Measurements from ENCODE around the gene TAF6. TPM values are rescaled to one million over a fixed set of nuclear protein-coding genes. Genes with fewer than 3 reads are reported as not detected.

The TAF6 gene
- total RNA-seq, 4 donors from 2014 or later: 37.1 to 74.3 (median 42.1) TPM

GRCh38 chr7:100091411-100092181 is 27.6 kb downstream of the TAF6 start:
- intact Hi-C loops (cut with DNase I; ENCODE audit: low total_unique reads): no loop called here
- WGBS, 2 donors: 61 to 64% methylated on average over 19 of the region's 19 CpGs
- H3K4me3 ChIP-seq (ENCODE audit: low read depth, poor library complexity, severe bottlenecking): no peak overlapping the region
- TF ChIP-seq POLR2A (IDR thresholded peaks at IDR 0.05): no peak
- no peak for TF ChIP-seq CTCF (IDR thresholded peaks at IDR 0.05)
- DNase-seq (ENCODE audit: low spot score in 2 of 2): no peak

GRCh38 chr7:100090527-100091410 is 28.4 kb downstream of the TAF6 start:
- WGBS, 2 donors: 89 to 91% methylated on average over 14 of the region's 14 CpGs
- no peak for TF ChIP-seq POLR2A (IDR thresholded peaks at IDR 0.05)
- TF ChIP-seq CTCF (IDR thresholded peaks at IDR 0.05): no peak
- intact Hi-C loops (cut with DNase I; ENCODE audit: low total_unique reads): no loop called here
- no peak for DNase-seq (ENCODE audit: low spot score in 2 of 2)
- H3K4me3 ChIP-seq (ENCODE audit: low read depth, poor library complexity, severe bottlenecking): no peak overlapping the region

- no peak for DNase-seq (ENCODE audit: low spot score in 2 of 2)
- TF ChIP-seq POLR2A (IDR thresholded peaks at IDR 0.05) (no peak), CTCF (IDR thresholded peaks at IDR 0.05) (no peak)
- WGBS, 2 donors: 19 to 24% methylated on average over 7 of the region's 7 CpGs
- peak overlapping the region; percentile 42 for H3K4me3 ChIP-seq (ENCODE audit: low read depth, poor library complexity, severe bottlenecking)
- intact Hi-C loops (cut with DNase I; ENCODE audit: low total_unique reads): no loop called here
These were observed 29.5 kb downstream of the TAF6 start for GRCh38 chr7:100089458-100090196.

- DNase-seq (ENCODE audit: low spot score in 2 of 2): peak; percentile 72 to 97
- WGBS, 2 donors: 0% methylated on average over 38 to 62 of the region's 68 CpGs
- H3K4me3 ChIP-seq (ENCODE audit: low read depth, poor library complexity, severe bottlenecking): peak within 1 kb of the TSS; percentile 42
- intact Hi-C loops (cut with DNase I; ENCODE audit: low total_unique reads): no loop called here
- TF ChIP-seq POLR2A (IDR thresholded peaks at IDR 0.05): peak in 1 of 2 donors; percentile 8
- no peak for TF ChIP-seq CTCF (IDR thresholded peaks at IDR 0.05)
These were observed 30.3 kb downstream of the TAF6 start, which contains the start of gene COPS6 for GRCh38 chr7:100088621-100089457. Gene COPS6 (plus strand): TSS chr7:100088969. CDS start chr7:100088991, 22 bp downstream.

- WGBS, 2 donors: 78 to 79% methylated on average over 11 of the region's 11 CpGs
- TF ChIP-seq CTCF (IDR thresholded peaks at IDR 0.05): no peak
- no peak for TF ChIP-seq POLR2A (IDR thresholded peaks at IDR 0.05)
- DNase-seq (ENCODE audit: low spot score in 2 of 2): no peak
- H3K4me3 ChIP-seq (ENCODE audit: low read depth, poor library complexity, severe bottlenecking): no peak overlapping the region
- intact Hi-C loops (cut with DNase I; ENCODE audit: low total_unique reads): no loop called here
These were observed 31.0 kb downstream of the TAF6 start for GRCh38 chr7:100088095-100088620.
